ENCODE results near the gene LRP1B. TPM values are rescaled to one million over a fixed set of nuclear protein-coding genes. Genes with fewer than 3 reads are reported as not detected.

The LRP1B gene
- total RNA-seq, 1 donor from 2014 or later, result 8.8 TPM

GRCh38 chr2:140489193-140489592 is 1641.6 kb downstream of the LRP1B start:
- Histone ChIP-seq H3K27me3 (no peaks in the 10 kb centered on the region), H3K27ac (no peak overlapping the region), H3K4me1 (no peaks in the 10 kb centered on the region), H3K4me3 (no peak overlapping the region), H3K36me3 (no peaks in the 10 kb centered on the region), H3K9me3 (no peaks in the 10 kb centered on the region)
- DNase-seq (ENCODE audit: extremely low spot score in 2 of 2), result no peak
- TF ChIP-seq CTCF (IDR thresholded peaks at IDR 0.05) (no peak), POLR2AphosphoS5 (IDR thresholded peaks at IDR 0.05; ENCODE audit: insufficient read depth in 1 of 2, low read depth in 1 of 2) (no peak), POLR2A (IDR thresholded peaks at IDR 0.05) (no peak)
- intact Hi-C loops (cut with DNase I), result no loop called here

- H3K36me3 ChIP-seq, result no peaks in the 10 kb centered on the region
- DNase-seq (ENCODE audit: extremely low spot score in 2 of 2), result no peak
- no peaks in the 10 kb centered on the region for H3K4me1 ChIP-seq
- no peak overlapping the region for H3K4me3 ChIP-seq
- H3K27me3 ChIP-seq, result no peaks in the 10 kb centered on the region
- no peaks in the 10 kb centered on the region for H3K9me3 ChIP-seq
- no peak overlapping the region for H3K27ac ChIP-seq
- intact Hi-C loops (cut with DNase I), result no loop called here
- TF ChIP-seq POLR2AphosphoS5 (IDR thresholded peaks at IDR 0.05; ENCODE audit: insufficient read depth in 1 of 2, low read depth in 1 of 2) (no peak), CTCF (IDR thresholded peaks at IDR 0.05) (no peak), POLR2A (IDR thresholded peaks at IDR 0.05) (no peak)
Measured at GRCh38 chr2:140481136-140481535, 1649.7 kb downstream of the LRP1B start.

- no peak overlapping the region for H3K27ac ChIP-seq
- H3K4me3 ChIP-seq, result no peak overlapping the region
- DNase-seq (ENCODE audit: extremely low spot score in 2 of 2), result no peak
- no peak for TF ChIP-seq POLR2AphosphoS5 (IDR thresholded peaks at IDR 0.05; ENCODE audit: insufficient read depth in 1 of 2, low read depth in 1 of 2)
- no peak for TF ChIP-seq POLR2A (IDR thresholded peaks at IDR 0.05)
- TF ChIP-seq CTCF (IDR thresholded peaks at IDR 0.05), result no peak
- H3K36me3 ChIP-seq, result no peaks in the 10 kb centered on the region
- no peaks in the 10 kb centered on the region for H3K9me3 ChIP-seq
- no peaks in the 10 kb centered on the region for H3K4me1 ChIP-seq
- intact Hi-C loops (cut with DNase I), result no loop called here
- H3K27me3 ChIP-seq, result no peaks in the 10 kb centered on the region
Measured at GRCh38 chr2:140473851-140474250, 1657.0 kb downstream of the LRP1B start.

GRCh38 chr2:140472676-140473075 is 1658.1 kb downstream of the LRP1B start:
- H3K9me3 ChIP-seq, result no peaks in the 10 kb centered on the region
- no peaks in the 10 kb centered on the region for H3K4me1 ChIP-seq
- no peak overlapping the region for H3K4me3 ChIP-seq
- intact Hi-C loops (cut with DNase I), result no loop called here
- TF ChIP-seq POLR2A (IDR thresholded peaks at IDR 0.05), result no peak
- no peak for TF ChIP-seq CTCF (IDR thresholded peaks at IDR 0.05)
- no peak for TF ChIP-seq POLR2AphosphoS5 (IDR thresholded peaks at IDR 0.05; ENCODE audit: insufficient read depth in 1 of 2, low read depth in 1 of 2)
- H3K36me3 ChIP-seq, result no peaks in the 10 kb centered on the region
- H3K27ac ChIP-seq, result no peak overlapping the region
- no peak for DNase-seq (ENCODE audit: extremely low spot score in 2 of 2)
- no peaks in the 10 kb centered on the region for H3K27me3 ChIP-seq

GRCh38 chr2:140465301-140465700 is 1665.5 kb downstream of the LRP1B start:
- no peak for DNase-seq (ENCODE audit: extremely low spot score in 2 of 2)

More at GRCh38 chr2:140465301-140465700, 1665.5 kb downstream of the LRP1B start:
- Histone ChIP-seq H3K27ac (no peak overlapping the region), H3K9me3 (no peaks in the 10 kb centered on the region), H3K27me3 (no peaks in the 10 kb centered on the region), H3K4me3 (no peak overlapping the region), H3K4me1 (no peaks in the 10 kb centered on the region), H3K36me3 (no peaks in the 10 kb centered on the region)
- intact Hi-C loops (cut with DNase I), result no loop called here
- no peak for TF ChIP-seq POLR2A (IDR thresholded peaks at IDR 0.05)
- no peak for TF ChIP-seq POLR2AphosphoS5 (IDR thresholded peaks at IDR 0.05; ENCODE audit: insufficient read depth in 1 of 2, low read depth in 1 of 2)
- no peak for TF ChIP-seq CTCF (IDR thresholded peaks at IDR 0.05)

Data from vagina (tissue), 2 donors.